Raji (cell line): ENCODE measurements around the gene MAFG.

Experiments
- POLR2A ChIP-seq: IDR thresholded peaks from 2 replicates; pipeline ENCODE4 v1.6.1; 2011; ENCODE audit warnings: low read depth, low read length, control low read depth; ENCODE audit not compliant: insufficient read depth

Gene MAFG

DNA sequence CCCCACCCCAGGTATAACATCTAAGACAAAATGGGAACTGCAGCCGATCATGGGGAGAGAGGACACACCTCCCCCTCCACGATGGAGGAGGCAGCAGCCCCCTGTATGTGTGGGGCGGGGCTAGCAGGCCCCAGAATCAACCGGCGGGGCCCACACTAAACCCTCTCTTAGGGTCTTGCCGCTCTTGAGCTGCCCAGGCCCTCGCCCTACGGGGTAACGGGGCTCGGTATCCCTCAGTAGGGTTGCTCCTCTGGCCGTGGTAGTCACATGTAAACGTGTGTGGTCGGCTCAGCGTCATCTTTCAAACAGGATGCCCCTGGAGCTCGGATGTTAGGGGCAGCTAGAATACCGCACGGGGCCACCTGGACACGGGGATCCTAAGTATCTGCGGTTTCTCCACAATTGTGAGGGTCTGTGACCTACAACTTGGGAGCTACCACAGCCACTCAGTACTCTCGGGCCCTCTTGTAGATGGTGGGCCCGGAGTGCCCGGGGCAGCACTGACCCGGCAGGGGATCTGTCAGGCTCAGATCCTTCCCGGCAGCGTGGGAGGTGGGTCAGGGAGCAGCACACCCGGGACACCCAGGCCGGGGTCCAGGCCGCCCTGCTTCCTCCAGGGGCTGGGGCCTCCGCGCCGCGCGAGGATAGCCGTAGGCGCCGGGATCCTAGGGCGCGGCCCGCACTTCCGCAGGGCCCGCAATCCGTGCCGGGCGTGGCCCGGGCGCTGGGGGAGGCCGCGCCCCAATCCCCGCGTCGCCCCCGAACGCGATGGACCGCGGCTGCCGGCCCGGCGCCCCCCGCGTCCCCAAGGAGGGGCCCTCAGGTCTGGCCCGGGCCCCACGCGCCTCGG lies 57.2 kb downstream of the MAFG start:
- TF ChIP-seq POLR2A: no peak

DNA sequence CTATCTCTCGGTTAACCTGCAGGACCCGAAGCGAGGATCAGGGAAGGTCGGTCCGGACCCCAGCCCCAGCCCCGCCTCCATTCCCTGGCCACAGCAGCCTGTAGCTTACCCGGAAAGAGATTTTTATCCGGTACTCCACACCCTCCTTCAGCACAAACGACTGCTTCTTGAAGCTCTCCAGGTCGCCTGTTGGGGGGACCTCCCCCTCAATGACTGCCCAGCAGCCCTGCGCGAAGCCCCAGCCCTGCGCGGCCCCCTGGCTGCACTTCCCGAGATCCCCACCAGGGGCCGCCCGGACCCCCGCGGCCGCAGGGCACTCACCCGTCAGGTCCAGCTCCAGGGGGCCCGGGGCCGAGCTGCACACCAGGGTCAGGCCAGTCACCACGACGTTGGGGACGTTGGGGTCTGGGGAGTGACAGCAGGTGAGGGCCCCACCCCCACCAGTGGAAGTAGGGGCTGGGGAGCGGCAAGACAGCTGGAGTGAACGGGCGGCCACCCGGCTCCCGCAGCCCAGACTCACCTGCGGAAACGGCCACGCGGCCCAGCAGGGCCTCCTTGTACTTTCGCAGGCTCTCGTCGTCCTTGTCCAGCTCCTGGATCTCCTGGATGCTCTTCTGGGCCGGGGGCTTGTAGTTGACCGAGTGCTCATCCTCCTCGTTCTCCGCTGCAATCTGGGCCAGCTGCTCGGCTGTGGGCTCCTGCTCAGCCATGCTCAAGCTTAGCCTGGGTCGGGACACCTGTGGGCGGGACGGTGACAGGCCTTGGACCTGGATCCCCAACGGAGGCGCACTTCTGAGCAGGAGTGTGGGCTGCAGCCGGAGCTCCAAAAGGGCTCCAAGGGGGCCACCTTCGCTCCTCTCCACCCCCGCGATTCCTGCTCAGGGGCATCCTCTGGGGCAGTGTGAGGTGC lies 58.1 kb downstream of the MAFG start:
- no peak for TF ChIP-seq POLR2A

DNA sequence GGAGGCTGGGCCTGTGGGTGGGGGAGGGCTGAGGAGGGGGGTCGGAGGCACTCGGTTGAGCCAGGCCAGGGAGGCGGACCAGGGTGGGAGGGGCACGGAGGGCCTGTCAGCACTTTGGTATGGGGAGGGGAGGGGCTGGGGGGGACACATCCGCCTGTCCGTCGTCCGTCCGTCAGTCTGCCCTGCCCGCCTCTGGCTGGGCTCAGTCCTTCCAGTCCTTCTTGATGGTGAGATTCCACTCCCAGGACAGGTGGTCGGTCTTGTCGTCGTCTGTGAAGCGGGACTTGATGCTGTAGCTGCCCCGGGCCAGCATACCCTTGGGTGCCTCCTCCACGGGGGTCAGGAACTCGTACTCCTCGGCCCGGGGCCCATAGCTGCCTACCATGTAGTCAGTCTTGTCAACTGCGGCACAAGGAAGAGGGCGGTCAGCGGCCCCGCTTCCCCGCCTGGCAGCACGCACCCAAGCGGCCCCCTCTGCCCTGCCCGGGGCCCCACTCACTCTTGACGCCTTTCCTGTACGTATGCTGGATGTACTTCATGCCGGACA lies 58.8 kb downstream of the MAFG start:
- TF ChIP-seq POLR2A: no peak
